Measurements from ENCODE around the gene PIF1.

Gene PIF1, protein sequence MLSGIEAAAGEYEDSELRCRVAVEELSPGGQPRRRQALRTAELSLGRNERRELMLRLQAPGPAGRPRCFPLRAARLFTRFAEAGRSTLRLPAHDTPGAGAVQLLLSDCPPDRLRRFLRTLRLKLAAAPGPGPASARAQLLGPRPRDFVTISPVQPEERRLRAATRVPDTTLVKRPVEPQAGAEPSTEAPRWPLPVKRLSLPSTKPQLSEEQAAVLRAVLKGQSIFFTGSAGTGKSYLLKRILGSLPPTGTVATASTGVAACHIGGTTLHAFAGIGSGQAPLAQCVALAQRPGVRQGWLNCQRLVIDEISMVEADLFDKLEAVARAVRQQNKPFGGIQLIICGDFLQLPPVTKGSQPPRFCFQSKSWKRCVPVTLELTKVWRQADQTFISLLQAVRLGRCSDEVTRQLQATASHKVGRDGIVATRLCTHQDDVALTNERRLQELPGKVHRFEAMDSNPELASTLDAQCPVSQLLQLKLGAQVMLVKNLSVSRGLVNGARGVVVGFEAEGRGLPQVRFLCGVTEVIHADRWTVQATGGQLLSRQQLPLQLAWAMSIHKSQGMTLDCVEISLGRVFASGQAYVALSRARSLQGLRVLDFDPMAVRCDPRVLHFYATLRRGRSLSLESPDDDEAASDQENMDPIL
- total RNA-seq: 0.75 to 9.9 (median 4.6) reads per million in 18 experiments

DNA sequence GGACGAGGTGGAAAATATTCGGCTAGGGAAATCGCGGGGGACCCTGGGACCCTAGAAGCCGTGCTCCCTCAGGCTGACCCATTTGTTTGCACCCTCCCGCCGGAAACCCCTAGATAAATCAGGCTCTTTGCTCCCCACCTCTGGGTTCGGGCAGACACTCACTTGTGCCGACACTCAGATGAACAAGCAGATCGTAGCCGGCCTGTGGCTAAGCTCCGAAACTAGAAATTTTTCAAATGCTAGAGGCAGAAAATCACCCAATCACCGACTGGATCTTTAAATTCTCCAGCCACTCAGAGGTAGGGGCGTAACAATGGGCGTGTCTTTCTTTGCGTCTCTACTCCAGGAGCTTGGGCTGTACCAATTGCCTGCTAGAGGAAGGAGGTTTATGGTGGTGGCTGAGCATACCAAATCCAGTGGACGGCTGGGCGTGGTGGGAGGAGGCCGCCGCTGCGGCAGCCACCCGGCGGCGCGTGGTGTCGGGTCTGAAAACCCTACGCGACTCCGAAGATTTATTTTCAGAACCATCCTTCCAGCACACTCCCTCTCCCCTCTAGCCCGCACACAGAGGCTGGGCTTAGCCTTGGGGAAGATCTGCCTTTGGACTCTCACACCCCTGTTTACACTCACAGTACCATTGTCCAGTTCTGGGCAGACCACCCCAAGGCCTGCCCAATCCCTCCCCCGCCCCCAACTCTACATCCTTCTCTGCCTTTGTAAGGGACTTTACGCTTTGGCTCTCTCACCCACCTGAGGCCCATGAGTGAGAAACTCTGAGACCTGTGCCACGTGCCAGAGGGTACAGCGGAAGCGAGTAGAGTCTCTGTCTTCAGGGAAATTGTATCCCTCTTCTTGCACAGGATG, at the start of gene PIF1:
PIF1 (minus strand) TSS at position 217 of the 864 bp plus-strand sequence. CDS start 1,312 bp downstream, outside the sequence.
- DNase-seq: peak; percentile 97 to 98

DNA sequence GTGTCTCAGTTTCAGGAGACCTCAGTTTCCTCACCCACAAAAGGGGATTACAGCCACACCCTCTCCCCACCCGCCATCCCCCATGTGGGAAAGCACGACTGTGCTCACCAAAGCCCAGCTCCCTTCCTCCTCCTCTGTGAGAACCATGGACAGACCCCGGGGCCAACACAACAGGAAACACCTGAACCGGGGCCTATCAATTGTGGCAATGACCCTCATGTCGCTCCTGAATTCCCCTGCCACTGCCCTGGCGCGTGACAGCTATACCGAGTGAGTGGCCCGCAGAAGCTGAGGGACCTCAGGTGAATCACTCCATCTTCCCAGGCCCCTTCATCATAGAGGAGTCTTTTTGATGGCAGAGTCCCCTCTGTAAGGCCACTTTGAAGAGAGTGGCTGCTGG, 44.9 kb upstream of the PIF1 start:
- DNase-seq: no peak

DNA sequence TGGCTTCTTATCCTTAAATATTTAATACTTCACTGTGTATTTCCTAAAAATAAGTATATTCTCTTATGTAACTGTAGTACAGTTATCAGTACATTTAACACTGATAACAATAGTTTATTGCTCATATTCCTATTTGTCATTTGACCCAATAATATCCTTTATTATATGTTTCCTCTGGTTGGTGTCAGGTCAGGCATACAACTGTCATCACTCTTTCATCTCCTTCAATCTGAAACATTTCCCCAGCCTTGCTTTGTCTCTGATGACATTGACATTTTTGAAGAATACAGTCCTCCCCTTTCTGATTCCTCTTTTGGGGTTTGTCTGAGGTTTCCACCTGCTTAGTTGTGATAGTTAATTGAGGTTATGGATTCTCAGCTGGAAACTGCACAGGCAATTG, 44.1 kb upstream of the PIF1 start:
- DNase-seq: no peak

DNA sequence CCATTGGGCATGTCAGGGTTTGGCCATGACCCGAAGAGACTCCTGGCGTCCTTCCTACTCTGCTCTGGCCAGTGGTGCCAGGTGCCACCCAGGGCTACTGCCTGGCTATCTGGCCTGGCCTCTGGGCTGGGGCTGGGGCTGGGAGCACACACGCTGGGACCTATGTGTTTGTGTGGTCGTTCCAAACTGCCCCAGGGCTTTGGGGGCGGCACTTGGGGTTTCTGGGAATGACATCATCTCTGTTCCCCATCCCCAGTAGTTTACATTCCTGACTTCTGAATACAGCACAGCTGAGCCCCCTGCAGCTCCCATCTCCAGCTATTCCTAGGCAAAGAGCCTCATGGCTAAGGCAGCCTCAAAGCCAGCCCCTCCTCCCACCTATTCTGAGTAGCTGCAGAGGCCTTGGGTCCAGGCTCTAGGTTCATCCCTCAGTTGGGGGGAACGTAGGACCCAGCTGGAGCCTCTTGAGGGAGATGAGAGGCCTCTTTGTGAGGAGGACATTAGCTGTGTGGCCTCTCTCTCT, 40.6 kb upstream of the PIF1 start:
- DNase-seq: no peak

DNA sequence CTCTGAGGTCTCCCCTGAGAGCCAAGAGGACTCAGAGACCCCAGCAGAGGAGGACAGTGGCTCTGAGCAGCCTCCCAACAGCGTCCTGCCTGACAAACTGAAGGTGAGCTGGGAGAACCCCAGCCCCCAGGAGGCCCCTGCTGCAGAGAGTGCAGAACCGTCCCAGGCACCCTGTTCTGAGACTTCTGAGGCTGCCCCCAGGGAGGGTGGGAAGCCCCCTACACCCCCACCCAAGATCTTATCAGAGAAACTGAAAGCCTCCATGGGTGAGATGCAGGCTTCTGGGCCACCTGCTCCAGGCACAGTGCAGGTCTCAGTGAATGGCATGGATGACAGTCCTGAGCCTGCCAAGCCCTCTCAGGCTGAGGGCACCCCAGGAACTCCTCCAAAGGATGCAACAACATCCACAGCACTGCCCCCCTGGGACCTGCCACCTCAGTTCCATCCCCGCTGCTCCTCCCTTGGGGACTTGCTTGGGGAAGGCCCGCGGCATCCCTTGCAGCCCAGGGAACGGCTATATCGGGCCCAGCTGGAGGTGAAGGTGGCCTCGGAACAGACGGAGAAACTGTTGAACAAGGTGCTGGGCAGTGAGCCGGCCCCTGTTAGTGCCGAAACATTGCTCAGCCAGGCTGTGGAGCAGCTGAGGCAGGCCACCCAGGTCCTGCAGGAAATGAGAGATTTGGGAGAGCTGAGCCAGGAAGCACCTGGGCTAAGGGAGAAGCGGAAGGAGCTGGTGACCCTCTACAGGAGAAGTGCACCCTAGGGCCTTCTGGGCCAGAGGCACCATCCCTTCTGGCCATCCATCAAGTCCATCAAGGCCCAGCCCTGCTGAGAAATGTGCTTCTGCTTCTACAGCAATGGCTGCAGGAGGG, 39.9 kb upstream of the PIF1 start:
- DNase-seq: no peak

DNA sequence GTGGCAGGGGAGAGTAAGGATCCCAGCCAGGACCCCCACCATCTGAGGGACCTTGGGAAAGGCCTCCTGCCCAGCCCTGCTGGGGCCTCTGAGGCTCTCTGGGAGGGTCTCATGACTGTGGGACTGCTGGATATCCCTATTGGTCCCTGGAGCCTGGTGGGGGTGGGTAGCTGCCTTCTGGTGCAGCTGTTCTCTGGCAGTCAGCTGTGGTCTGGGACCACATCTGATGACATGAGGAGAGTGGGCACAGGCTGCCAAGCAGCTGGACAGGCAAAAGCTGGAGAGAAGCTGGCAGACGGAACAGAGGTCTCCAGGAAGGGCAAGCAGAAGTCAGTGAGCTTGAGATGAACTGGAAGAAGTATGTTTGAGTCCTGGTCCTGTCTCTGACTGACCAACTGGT, 38.6 kb upstream of the PIF1 start:
- DNase-seq: no peak

DNA sequence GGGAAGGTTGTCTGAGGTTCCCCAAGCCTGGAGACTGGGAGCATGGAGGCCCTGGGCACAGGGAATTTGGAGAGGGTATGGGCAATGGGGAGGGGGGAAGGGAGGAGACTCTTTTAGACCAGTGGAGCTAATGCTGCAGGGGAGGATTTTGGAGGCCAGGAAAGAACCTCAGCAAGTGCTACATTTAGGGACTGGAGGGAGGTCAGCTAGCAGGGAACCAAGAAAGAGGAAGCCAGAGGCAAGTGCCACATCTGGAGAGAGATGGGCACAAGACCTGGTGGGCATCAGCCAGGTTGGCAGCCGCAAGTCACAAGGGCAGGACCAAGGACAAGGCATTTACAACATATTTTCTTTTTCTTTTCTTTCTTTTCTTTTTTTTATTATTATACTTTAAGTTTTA, 37.0 kb upstream of the PIF1 start:
- no peak for DNase-seq

DNA sequence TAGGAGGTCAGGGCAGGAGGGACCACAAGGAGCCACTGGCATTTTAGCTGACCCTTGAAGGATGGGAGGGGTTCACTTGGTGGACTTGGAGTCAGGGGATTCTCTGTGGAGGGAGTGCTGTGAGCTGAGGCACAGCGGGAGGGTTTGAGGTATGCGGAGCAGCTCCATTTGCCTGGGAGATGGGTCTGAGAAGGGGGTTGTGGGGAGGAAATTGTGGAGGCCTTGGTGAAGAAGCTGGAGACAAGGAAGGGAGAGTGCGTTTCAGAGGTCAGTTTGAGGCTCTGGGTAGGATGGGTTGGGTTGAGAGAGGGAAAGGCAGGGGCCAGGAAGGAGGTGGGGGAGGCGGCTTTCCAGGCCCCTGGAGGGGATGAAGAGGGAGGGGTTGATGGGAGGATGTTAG, 36.5 kb upstream of the PIF1 start:
- DNase-seq: no peak

DNA sequence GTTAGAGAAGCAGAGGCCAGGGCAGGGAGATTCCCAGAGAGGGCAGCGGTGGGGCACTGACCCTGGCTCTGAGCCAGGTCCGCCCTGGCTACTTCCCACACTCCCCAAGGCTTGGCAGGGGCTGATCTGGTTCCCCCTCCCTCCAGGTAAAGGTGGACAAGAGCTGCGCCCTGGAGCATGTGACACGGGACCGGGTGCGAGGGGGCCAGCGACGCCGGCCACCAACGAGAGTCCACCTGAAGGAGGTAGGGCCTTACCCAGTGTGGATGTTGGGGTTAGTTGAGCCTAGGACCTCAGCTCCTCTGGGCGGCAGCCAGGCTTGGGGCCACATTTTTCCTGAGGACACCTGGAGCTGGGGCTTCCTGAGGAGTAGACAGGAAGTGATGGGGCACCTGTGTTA, 35.9 kb upstream of the PIF1 start:
- DNase-seq: no peak

DNA sequence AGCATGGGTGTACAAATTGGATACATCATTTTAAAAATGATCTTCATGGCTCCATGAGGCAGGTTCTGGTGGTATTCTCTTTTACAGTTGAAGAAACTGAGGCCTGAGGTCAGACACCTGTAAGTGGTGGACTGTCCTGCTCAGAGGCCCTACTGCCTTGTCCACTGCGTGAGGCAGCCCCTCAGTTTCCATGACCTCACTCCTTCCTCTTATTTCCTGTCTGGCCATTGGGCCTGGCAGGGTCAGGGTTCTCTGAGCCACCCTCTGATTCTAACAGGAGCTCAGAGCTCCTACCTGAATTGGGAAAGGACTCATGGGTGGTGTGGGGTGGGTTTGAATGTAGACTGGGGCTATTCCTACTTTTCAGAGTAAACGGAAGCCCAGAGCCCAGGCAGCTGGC, 33.8 kb upstream of the PIF1 start:
- DNase-seq: no peak

DNA sequence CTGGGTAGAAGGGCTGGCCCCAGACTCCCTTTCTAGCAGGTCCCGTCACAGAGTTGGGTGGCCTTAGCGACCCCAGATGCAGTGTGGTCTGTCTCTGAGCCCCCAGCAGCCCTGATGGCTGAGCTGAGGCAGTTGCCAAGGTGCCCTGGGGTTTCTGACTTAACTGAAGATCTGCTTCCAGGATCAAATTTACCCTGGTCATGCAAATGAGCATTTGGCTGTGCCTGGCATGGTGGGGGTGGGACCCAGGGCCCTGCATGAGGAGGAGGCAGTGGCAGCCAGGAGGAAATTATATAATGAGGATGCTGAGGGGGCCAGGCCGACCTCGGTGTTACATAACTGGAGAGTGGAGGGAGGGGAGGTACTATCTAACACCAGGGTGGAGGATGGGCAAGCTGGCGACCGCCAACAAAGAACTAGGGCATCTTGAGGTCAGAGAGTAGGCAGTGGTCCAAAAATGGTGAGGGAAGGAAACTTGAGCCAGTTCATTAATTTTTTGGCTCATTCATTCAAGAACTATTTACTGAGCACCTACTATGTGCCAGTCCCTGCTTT, 32.7 kb upstream of the PIF1 start:
- no peak for DNase-seq

DNA sequence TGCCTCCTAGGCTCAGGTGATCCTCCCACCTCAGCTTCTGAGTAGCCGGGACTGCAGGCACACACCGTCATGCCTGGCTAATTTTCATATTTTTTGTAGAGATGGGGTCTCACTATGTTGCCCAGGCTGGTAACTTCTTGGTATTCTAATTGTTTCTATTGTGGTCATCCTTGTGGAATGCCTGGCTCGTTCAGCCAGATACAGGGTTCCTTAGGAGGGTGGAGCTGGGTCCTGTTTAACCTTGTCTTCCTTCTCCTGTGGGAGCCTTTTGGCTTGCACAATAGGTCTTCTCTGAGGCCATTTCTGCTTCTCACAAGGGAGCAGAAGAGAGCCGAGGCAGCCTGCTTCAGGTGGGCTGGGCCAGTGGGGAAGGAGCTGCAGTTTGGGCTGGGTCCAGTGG, 32.0 kb upstream of the PIF1 start:
- peak; percentile 46 to 60 for DNase-seq

DNA sequence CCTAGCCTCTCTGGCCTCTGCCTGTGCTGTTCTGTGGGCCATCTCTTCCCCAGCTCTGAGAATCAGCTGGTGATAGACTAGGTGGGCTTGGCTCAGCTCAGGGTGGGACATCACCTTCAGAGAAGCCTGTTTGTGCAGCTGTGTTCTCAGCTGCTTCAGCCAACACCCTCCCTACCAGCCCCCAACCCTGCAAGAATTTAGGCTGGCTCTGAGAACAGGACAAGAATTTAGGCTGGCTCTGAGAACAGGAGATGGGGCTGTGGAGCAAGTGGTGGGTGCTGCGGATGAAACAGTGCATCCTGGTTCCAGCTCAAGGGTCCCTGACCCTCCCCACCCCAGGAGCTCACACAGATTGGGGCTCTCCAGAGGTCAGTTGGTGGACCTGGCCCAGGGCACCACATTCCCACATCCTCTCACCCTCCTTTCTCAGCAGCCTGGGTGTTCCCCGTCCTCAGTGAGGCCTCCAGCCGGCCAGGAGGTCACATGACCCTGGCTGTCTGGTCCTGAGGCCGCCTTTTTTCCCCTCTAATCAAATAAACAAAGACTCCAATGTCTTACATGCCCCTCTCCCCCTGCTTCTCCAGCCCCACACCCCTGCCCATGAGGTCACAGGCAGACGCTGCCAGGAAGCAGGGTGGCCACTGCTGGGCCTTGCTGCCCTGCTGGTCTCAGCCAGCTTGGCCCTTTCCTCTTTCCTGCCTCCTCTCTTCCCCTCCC, 31.1 kb upstream of the PIF1 start:
- DNase-seq: no peak

DNA sequence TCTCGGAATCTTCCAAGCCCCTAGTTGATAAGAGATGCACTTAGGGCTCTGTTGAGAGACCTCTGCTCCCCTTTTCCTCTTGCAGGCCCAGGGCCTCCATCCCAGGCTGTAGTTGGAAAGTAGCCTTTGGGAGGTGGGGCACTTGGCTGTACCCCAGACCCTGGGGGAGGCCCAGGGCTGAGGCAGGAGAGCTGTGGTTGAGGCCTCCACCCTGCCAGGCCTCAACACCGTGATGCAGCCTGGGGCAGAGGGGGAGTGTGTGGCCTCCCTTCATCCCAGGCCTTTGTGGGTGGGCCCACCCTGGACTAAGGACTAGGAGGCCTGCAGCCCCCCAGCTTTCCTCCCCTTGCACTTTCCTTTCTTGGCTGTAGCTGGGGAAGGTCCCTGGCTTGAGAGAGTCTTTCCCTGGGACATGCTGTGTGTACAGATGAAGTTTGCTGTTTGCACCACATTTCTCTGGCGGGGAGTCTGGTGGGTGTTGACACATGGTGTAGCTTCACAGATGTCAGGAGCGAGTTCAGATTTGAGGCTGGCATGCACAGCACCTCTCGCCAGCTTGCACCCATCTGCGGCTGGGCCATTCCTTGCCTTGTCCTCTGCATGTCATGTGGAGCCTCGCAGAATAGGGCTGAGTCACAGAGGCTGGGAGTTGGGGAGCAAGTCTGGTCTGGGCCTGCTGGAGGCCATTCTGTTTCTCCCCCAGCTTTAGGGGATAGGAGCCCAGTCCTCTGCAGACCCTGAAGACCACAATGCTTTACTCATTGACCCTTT, 29.9 kb upstream of the PIF1 start:
- DNase-seq: no peak

DNA sequence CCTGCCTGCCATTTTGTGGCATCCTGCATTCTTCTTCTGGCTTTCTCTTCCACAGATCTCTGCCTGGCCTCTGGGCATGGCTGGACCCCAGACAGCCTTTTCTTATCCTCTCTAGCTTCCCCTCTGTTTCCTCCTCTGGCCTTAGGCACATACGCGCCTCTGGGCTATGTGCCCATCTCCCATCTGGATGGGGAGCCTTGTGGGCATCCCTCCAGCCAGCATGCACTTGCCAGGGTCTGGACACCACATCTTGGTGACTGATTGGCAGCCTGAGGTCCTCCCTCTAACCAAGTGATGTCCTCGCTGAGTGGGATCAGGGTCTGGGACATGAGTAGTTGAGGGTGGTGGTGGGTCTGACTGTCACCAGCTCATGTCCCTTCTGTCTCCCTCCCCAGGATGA, 29.1 kb upstream of the PIF1 start:
- no peak for DNase-seq

DNA sequence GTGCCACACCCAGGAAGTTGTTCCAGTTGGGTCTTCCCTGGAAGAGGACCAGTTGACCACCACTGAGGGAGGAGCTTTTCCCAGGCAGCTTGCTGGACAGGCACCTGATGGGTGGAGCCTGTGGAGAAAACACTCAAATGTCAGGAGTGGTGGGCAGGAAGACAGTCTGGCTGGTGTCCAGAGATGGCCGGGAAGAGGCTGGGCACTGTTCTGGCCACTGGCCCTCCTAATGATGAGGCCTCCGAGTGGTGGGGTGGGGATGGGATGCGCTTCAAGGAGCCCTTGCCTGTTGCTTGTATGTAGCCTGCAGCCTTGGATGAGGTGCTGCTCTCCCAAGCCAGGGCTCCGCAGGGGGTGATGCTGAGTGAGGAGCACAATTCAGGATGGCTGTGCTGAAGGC, 28.6 kb upstream of the PIF1 start:
- DNase-seq: no peak

DNA sequence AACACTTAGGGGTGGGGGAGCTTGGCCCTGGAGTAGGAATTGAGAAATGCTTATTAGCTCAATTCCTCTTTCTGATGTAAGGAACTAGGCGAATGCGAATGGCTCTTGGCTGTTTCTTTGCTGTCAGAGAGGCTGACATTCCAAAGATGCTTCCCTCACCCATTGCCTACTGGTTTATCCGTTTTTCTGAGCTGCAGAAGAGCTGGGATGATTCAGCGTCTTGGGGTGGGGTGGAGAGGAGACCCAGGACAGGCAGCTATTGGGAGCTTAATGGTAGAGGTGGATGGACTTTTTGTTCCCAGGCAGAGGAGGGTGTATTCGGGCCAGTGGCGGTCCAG, 26.0 kb upstream of the PIF1 start:
- DNase-seq: peak; percentile 85 to 87

DNA sequence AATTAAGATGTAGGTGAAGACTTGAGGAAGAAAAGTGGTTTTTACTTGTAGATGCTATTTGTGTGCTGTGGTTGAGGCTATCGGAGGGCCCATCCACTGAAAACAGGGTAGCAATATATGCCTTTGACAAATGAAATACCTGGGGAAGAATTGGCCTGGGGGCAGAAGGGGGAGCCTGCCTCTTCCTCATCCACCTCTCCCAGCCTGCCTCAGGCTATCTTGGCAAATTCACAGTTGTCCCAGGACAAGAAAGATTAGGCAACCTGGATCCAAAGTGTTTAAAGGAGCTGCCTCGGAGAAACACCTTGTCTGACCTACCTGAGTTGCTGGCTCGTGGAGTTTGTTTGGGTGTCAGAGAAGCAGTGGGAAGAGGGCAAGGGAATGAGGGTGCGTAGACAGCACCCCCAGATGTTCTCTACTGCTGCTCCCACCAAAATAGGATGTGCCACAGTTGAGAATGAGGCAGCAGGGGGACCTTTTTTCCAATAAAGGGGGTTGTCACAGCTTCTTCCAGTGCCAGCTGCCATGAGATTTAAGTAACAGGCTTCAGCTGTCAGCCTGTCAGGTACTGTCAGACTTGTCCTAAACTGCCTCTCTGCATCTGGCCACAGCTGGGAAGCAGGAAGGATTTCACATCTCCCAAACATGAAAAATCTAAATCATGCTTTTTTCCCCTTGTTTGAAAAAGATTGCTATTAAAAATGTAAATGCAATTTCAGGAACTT, 25.5 kb upstream of the PIF1 start:
- DNase-seq: peak in 1 of 2 donors; percentile 1

DNA sequence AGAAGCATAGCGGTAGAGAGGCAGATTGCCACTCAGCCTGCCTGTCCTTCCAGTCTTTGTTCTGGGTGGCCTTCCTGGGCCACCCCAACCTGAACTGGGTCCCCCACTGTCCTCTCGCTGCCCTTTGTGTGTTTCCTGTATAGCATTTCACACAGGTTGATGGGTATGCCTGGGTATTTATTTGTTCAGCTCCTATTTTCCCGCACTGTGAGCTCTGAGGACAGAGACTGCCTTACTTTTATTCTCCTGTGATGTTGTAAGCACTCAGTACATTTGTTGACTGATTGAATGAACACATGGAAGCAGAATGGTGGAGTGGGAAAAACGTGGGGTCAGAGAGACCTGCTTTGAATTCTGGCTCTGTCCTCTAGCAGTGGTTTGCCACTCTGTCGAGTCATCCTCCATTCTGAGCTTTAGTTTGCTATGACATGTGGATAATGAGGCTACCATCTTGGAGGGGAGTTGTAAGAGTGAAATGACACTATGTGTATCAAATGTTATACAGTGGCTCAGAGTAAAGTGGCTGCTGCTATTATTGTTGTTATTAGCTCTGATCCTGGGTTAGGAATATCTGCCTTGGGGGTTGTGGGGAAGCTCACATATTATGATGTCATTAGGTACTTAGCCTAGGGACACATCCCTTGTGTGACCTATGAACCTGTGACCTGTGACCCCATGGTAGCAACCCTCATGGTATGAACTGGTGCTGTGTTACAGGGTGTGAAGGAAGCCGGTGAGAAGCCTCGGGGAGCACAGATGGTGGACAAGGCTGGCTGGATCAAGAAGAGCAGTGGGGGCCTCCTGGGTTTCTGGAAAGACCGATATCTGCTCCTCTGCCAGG, 22.6 kb upstream of the PIF1 start:
- no peak for DNase-seq

Data from inflammatory macrophage (primary cell).